RPMI8226 (cell line): ENCODE measurements around the gene MRM1.

ENCODE experiments used
- DNase-seq: peaks from one replicate; pipeline ENCODE4 v3.0.0-alpha.2; 2015

Gene MRM1

GRCh38 chr17:36601303-36602029 lies at the start of gene MRM1:
Gene MRM1 (plus strand): TSS chr17:36601583. CDS start chr17:36601811, 228 bp downstream.
- DNase-seq, result peak; percentile 96

DNA sequence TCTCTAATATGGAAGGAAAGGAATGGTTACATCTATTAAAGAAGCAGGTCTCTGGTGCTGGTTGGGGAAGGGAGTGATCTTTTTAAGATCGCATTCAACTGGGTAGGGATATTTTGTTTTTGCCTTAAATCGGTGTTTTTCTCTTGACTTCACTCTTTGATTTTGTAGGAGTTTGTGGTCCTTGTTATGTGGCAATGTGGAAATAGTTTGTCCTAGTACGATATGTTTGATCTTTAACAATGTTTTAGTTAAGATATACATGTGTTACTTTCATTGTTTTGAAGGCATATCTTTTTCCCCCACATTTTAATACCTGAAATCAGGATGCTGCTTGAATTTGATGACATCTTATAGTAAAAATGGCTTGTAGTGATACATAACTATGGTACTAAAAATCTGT lies 47.9 kb upstream of the MRM1 start:
- no peak for DNase-seq

GRCh38 chr17:36566081-36566480 lies 35.3 kb upstream of the MRM1 start:
- DNase-seq, result no peak

GRCh38 chr17:36575028-36575427 lies 26.4 kb upstream of the MRM1 start:
- no peak for DNase-seq

DNA sequence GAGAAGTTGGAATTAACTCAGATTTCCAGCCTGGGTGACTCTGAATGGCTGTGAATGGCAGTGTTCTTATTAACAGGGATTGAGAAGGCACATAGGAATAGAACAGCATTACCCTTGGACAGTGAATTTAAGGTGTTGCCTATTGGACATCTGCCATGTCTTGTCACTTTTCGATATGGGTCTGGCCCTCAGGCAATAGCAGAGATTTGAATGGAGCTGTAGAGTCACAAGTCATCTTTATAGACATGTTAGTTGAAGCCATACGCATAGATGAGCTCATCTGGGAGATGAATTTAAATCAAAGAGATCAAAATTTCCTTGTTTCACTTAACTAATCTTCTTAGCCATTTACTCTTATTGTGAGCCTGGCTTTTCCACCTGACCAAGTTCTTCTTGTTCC lies 24.6 kb upstream of the MRM1 start:
- no peak for DNase-seq

DNA sequence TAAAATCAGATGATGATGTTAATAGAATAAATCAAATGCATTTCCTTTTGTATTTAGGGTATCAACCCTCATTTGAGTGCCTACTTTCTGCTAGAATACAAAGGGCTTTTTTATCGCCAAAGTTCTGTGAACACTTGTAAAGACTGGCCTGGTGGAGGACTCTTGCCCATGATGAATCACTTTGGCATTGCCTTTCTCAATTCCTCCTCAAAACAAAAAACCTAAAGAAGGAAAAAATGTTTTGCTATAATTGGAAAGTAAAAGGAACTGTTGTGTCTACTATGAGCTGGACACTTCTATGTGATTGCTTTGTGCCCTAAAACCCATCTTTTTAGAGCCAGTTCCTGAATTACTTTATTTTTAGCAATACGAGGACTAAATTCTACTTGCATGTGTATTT lies 22.7 kb upstream of the MRM1 start:
- no peak for DNase-seq

- no peak for DNase-seq
These were observed 17.6 kb upstream of the MRM1 start for GRCh38 chr17:36583787-36584186.

DNA sequence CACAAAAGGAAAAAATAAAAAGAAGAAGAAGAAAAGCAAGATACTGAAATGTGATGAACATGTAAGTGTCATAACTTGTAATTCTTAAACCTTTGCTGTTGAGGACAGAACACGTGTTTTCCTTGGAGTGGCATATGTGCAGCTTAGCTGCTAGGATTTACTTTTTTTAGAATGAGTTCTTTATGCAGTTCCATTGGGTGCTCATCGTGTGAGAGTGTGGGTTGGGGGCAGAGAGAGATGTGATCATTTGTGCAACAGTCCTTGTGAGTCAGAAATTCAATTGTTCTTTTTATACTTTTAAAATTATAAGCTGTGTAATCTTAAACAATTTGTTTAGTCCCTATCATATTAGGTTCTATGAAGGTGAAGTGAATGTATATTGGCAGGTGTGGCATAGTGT lies 15.2 kb upstream of the MRM1 start:
- no peak for DNase-seq

DNA sequence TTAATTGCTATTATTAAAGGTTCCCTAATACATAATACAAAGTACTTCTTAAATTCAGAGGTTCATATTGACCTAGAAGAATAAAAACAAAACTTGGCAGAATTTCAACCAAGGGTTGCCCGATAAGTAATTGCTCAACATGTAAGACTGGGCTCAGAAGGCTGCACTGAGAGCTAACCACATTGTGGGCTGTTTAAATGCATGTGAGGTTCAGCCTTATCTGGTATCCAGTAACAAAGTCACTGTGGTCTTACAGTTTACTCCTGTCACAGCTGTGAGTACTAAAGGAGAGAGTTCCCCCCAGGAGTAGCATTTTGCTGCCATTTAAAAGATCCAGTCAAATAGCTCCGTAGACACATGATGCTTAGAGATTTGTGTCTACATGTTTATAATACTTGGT lies 11.3 kb upstream of the MRM1 start:
- DNase-seq, result no peak

- peak; percentile 84 for DNase-seq
These were observed 9.7 kb upstream of the MRM1 start, which contains the start of gene DHRS11 for GRCh38 chr17:36591434-36592315. Gene DHRS11 (plus strand): TSS chr17:36591879. CDS start chr17:36592010, 131 bp downstream.

GRCh38 chr17:36592316-36592715 lies 9.1 kb upstream of the MRM1 start:
- no peak for DNase-seq

GRCh38 chr17:36592716-36593321 lies 8.6 kb upstream of the MRM1 start:
- DNase-seq, result no peak

GRCh38 chr17:36593656-36594316 lies 7.6 kb upstream of the MRM1 start:
- DNase-seq, result no peak

- no peak for DNase-seq
These were observed 6.6 kb upstream of the MRM1 start for GRCh38 chr17:36594626-36595401.

GRCh38 chr17:36597226-36597625 lies 4.2 kb upstream of the MRM1 start:
- no peak for DNase-seq

DNA sequence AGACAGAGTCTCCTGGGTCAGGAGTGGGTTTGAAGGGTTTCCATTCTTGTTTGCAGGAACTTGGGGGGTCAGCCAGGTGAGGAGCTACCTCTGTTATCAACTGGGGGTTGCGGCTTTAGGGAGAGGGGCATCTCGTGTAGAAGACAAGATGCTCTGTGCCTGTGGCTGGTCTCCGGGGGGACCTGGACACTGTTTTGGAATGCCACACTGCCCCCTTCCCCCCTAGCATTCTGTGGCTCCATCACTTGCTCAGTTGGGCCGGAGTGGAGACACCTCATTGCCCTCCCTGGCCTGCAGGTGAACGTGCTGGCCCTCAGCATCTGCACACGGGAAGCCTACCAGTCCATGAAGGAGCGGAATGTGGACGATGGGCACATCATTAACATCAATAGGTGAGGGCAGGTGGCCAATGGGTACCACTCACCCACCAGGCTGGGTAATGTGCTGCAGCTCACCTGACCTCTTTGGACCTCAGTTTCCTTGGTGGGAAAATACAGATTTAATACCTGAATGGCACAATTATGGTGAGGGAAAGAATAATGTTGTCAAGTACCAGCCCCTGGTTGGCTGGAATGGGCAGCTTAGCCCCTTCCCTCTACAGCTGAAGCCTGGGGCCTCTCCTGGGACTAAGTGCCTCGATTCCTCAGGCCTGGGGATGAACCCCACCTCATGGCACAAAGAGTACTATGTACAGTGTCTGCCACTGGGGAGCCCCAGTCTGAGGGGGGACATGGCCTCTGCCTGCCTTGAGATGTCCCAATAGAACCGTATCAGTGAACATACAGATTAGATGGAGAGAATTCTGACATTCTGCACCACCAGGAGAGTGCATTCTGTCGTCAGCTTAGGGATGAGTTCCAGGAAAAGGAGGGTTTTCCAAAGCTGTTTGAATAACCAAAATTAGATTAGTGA lies 3.3 kb upstream of the MRM1 start:
- DNase-seq, result no peak

- no peak for DNase-seq
These were observed 2.4 kb upstream of the MRM1 start for GRCh38 chr17:36598951-36599401.

- no peak for DNase-seq
These were observed 1.7 kb upstream of the MRM1 start for GRCh38 chr17:36599546-36600250.

- no peak for DNase-seq
These were observed 918 bp upstream of the MRM1 start for GRCh38 chr17:36600465-36600864.

- DNase-seq, result no peak
These were observed 464 bp upstream of the MRM1 start for GRCh38 chr17:36600936-36601302.
